ENCODE results near the gene EIF1.

Gene EIF1

GRCh38 chr17:41664587-41665565 lies 23.8 kb upstream of the EIF1 start:
- no peak overlapping the region for H3K4ac ChIP-seq (ENCODE audit: low read depth, low read length)
- WGBS (ENCODE audit: extremely low coverage, insufficient coverage, insufficient read length) = no CpG with 5 or more reads among the region's 15 CpGs

GRCh38 chr17:41665566-41666236 lies 23.0 kb upstream of the EIF1 start:
- peak overlapping the region; percentile 11 for H2BK12ac ChIP-seq (ENCODE audit: low read length)
- H3K27me3 ChIP-seq (ENCODE audit: insufficient read depth, low read length) = no peaks in the 10 kb centered on the region
- no peaks in the 10 kb centered on the region for H3K36me3 ChIP-seq (ENCODE audit: control insufficient read depth in 1 of 2, insufficient read depth in 2 of 2, low read length in 2 of 2)
- no peak overlapping the region for H2AK5ac ChIP-seq (ENCODE audit: low read length)
- H3K18ac ChIP-seq (ENCODE audit: low read length) = peak overlapping the region; percentile 73
- H3K4me3 ChIP-seq (ENCODE audit: low read depth, low read length) = peak overlapping the region; percentile 10
- peak overlapping the region; percentile 44 for H3K9ac ChIP-seq (ENCODE audit: low read length)
- H3K4ac ChIP-seq (ENCODE audit: low read depth, low read length) = no peak overlapping the region
- H3K4me1 ChIP-seq (ENCODE audit: control insufficient read depth in 1 of 2, insufficient read depth in 2 of 2, low read length in 2 of 2) = peaks cover 8% of the 10 kb centered on the region in 2 experiments
- H3K79me1 ChIP-seq (ENCODE audit: low read length) = peaks cover 8% of the 10 kb centered on the region
- no peaks in the 10 kb centered on the region for H3K9me3 ChIP-seq (ENCODE audit: insufficient read depth, low read depth, low read length)
- H4K8ac ChIP-seq (ENCODE audit: low read depth, low read length) = peak overlapping the region; percentile 81
- no peak overlapping the region for H2BK5ac ChIP-seq (ENCODE audit: low read depth, low read length, poor library complexity)
- peak overlapping the region; percentile 57 for H4K12ac ChIP-seq (ENCODE audit: low read depth, low read length)
- H3K27ac ChIP-seq (ENCODE audit: low read depth, low read length) = no peak overlapping the region
- H3K23ac ChIP-seq (ENCODE audit: low read length) = no peak overlapping the region
- peak overlapping the region; percentile 84 for H3K4me2 ChIP-seq (ENCODE audit: low read length)
- peak overlapping the region; percentile 65 for H3K14ac ChIP-seq (ENCODE audit: low read length)
- H4K91ac ChIP-seq (ENCODE audit: low read depth, low read length) = peak overlapping the region; percentile 36
- H2AFZ ChIP-seq (ENCODE audit: insufficient read depth, low read length, poor library complexity) = peak overlapping the region; percentile 68
- no CpG with 5 or more reads among the region's 39 CpGs for WGBS (ENCODE audit: extremely low coverage, insufficient coverage, insufficient read length)
- DNase-seq = peak; percentile 92 to 96
- peak overlapping the region; percentile 41 for H2BK120ac ChIP-seq (ENCODE audit: insufficient read depth, low read length, poor library complexity)
- no peaks in the 10 kb centered on the region for H3K79me2 ChIP-seq (ENCODE audit: control insufficient read depth, insufficient read depth, low read length, poor library complexity)

More at GRCh38 chr17:41664587-41665565, 23.8 kb upstream of the EIF1 start:
- H4K91ac ChIP-seq (ENCODE audit: low read depth, low read length) = peak overlapping the region; percentile 29
- H3K14ac ChIP-seq (ENCODE audit: low read length) = peak overlapping the region; percentile 65
- H3K4me3 ChIP-seq (ENCODE audit: low read depth, low read length) = no peak overlapping the region
- H3K4me1 ChIP-seq (ENCODE audit: control insufficient read depth in 1 of 2, insufficient read depth in 2 of 2, low read length in 2 of 2) = peaks cover 8% of the 10 kb centered on the region in 2 experiments
- H4K8ac ChIP-seq (ENCODE audit: low read depth, low read length) = peak overlapping the region; percentile 80
- peak overlapping the region; percentile 84 for H3K4me2 ChIP-seq (ENCODE audit: low read length)
- H3K79me2 ChIP-seq (ENCODE audit: control insufficient read depth, insufficient read depth, low read length, poor library complexity) = no peaks in the 10 kb centered on the region
- H3K36me3 ChIP-seq (ENCODE audit: control insufficient read depth in 1 of 2, insufficient read depth in 2 of 2, low read length in 2 of 2) = no peaks in the 10 kb centered on the region
- no peaks in the 10 kb centered on the region for H3K9me3 ChIP-seq (ENCODE audit: insufficient read depth, low read depth, low read length)
- H2BK5ac ChIP-seq (ENCODE audit: low read depth, low read length, poor library complexity) = no peak overlapping the region
- no peaks in the 10 kb centered on the region for H3K27me3 ChIP-seq (ENCODE audit: insufficient read depth, low read length)
- H2AK5ac ChIP-seq (ENCODE audit: low read length) = no peak overlapping the region
- no peak overlapping the region for H2AFZ ChIP-seq (ENCODE audit: insufficient read depth, low read length, poor library complexity)
- H4K12ac ChIP-seq (ENCODE audit: low read depth, low read length) = peak overlapping the region; percentile 57
- H3K9ac ChIP-seq (ENCODE audit: low read length) = no peak overlapping the region
- DNase-seq = no peak
- no peak overlapping the region for H3K27ac ChIP-seq (ENCODE audit: low read depth, low read length)
- peaks cover 8% of the 10 kb centered on the region for H3K79me1 ChIP-seq (ENCODE audit: low read length)
- no peak overlapping the region for H3K23ac ChIP-seq (ENCODE audit: low read length)
- peak overlapping the region; percentile 41 for H2BK120ac ChIP-seq (ENCODE audit: insufficient read depth, low read length, poor library complexity)
- peak overlapping the region; percentile 11 for H2BK12ac ChIP-seq (ENCODE audit: low read length)
- H3K18ac ChIP-seq (ENCODE audit: low read length) = peak overlapping the region; percentile 73

GRCh38 chr17:41666237-41666641 lies 22.4 kb upstream of the EIF1 start:
- Histone ChIP-seq H2BK120ac (ENCODE audit: insufficient read depth, low read length, poor library complexity) (peak overlapping the region; percentile 10), H3K14ac (ENCODE audit: low read length) (no peak overlapping the region), H3K79me1 (ENCODE audit: low read length) (peaks cover 8% of the 10 kb centered on the region), H2AK5ac (ENCODE audit: low read length) (no peak overlapping the region), H4K8ac (ENCODE audit: low read depth, low read length) (peak overlapping the region; percentile 81), H2BK12ac (ENCODE audit: low read length) (no peak overlapping the region), H2AFZ (ENCODE audit: insufficient read depth, low read length, poor library complexity) (peak overlapping the region; percentile 24), H3K23ac (ENCODE audit: low read length) (no peak overlapping the region), H3K79me2 (ENCODE audit: control insufficient read depth, insufficient read depth, low read length, poor library complexity) (no peaks in the 10 kb centered on the region), H3K4me3 (ENCODE audit: low read depth, low read length) (peak overlapping the region; percentile 10), H3K36me3 (ENCODE audit: control insufficient read depth in 1 of 2, insufficient read depth in 2 of 2, low read length in 2 of 2) (no peaks in the 10 kb centered on the region), H4K91ac (ENCODE audit: low read depth, low read length) (peak overlapping the region; percentile 36), H3K27me3 (ENCODE audit: insufficient read depth, low read length) (no peaks in the 10 kb centered on the region), H3K27ac (ENCODE audit: low read depth, low read length) (no peak overlapping the region), H3K9me3 (ENCODE audit: insufficient read depth, low read depth, low read length) (no peaks in the 10 kb centered on the region), H3K18ac (ENCODE audit: low read length) (peak overlapping the region; percentile 8), H3K9ac (ENCODE audit: low read length) (peak overlapping the region; percentile 44), H3K4me2 (ENCODE audit: low read length) (peak overlapping the region; percentile 84), H4K12ac (ENCODE audit: low read depth, low read length) (peak overlapping the region; percentile 4), H3K4ac (ENCODE audit: low read depth, low read length) (no peak overlapping the region), H2BK5ac (ENCODE audit: low read depth, low read length, poor library complexity) (no peak overlapping the region), H3K4me1 (ENCODE audit: control insufficient read depth in 1 of 2, insufficient read depth in 2 of 2, low read length in 2 of 2) (peaks cover 8% of the 10 kb centered on the region in 2 experiments)
- peak in 1 of 2 donors; percentile 65 for DNase-seq
- no CpG with 5 or more reads among the region's 11 CpGs for WGBS (ENCODE audit: extremely low coverage, insufficient coverage, insufficient read length)

GRCh38 chr17:41666708-41667279 lies 21.9 kb upstream of the EIF1 start:
- no peaks in the 10 kb centered on the region for H3K9me3 ChIP-seq (ENCODE audit: insufficient read depth, low read depth, low read length)
- H2BK12ac ChIP-seq (ENCODE audit: low read length) = no peak overlapping the region
- H2BK120ac ChIP-seq (ENCODE audit: insufficient read depth, low read length, poor library complexity) = no peak overlapping the region
- H4K91ac ChIP-seq (ENCODE audit: low read depth, low read length) = peak overlapping the region; percentile 36
- H3K79me1 ChIP-seq (ENCODE audit: low read length) = peaks cover 8% of the 10 kb centered on the region
- peak overlapping the region; percentile 60 for H3K4me3 ChIP-seq (ENCODE audit: low read depth, low read length)
- no peaks in the 10 kb centered on the region for H3K27me3 ChIP-seq (ENCODE audit: insufficient read depth, low read length)
- peaks cover 8% of the 10 kb centered on the region in 2 experiments for H3K4me1 ChIP-seq (ENCODE audit: control insufficient read depth in 1 of 2, insufficient read depth in 2 of 2, low read length in 2 of 2)
- peak; percentile 71 to 95 for DNase-seq
- peak overlapping the region; percentile 70 for H4K8ac ChIP-seq (ENCODE audit: low read depth, low read length)
- peak overlapping the region; percentile 84 for H3K4me2 ChIP-seq (ENCODE audit: low read length)
- H3K23ac ChIP-seq (ENCODE audit: low read length) = no peak overlapping the region
- no peak overlapping the region for H2BK5ac ChIP-seq (ENCODE audit: low read depth, low read length, poor library complexity)
- H4K12ac ChIP-seq (ENCODE audit: low read depth, low read length) = no peak overlapping the region
- no peak overlapping the region for H3K27ac ChIP-seq (ENCODE audit: low read depth, low read length)
- H3K14ac ChIP-seq (ENCODE audit: low read length) = no peak overlapping the region
- no peak overlapping the region for H2AK5ac ChIP-seq (ENCODE audit: low read length)
- no peak overlapping the region for H3K4ac ChIP-seq (ENCODE audit: low read depth, low read length)
- H2AFZ ChIP-seq (ENCODE audit: insufficient read depth, low read length, poor library complexity) = peak overlapping the region; percentile 61
- no CpG with 5 or more reads among the region's 23 CpGs for WGBS (ENCODE audit: extremely low coverage, insufficient coverage, insufficient read length)
- no peaks in the 10 kb centered on the region for H3K36me3 ChIP-seq (ENCODE audit: control insufficient read depth in 1 of 2, insufficient read depth in 2 of 2, low read length in 2 of 2)
- H3K9ac ChIP-seq (ENCODE audit: low read length) = no peak overlapping the region
- H3K18ac ChIP-seq (ENCODE audit: low read length) = no peak overlapping the region
- no peaks in the 10 kb centered on the region for H3K79me2 ChIP-seq (ENCODE audit: control insufficient read depth, insufficient read depth, low read length, poor library complexity)
